Urinary bladder (tissue), 4 donors: ENCODE results near the gene GALNS. TPM values are rescaled to one million over a fixed set of nuclear protein-coding genes. Genes with fewer than 3 reads are reported as not detected.

Source experiments
- DNase-seq: peaks from one replicate; pipeline ENCODE4 v3.0.0-alpha.2; 2015; ENCODE audit errors: extremely low spot score
- H3K27ac ChIP-seq: one replicate; pipeline ENCODE4 v1.5.1; 2013; ENCODE audit warnings: low read depth, mild to moderate bottlenecking, moderate library complexity
- H3K36me3 ChIP-seq: one replicate; pipeline ENCODE4 v1.6.1; 2013; ENCODE audit warnings: mild to moderate bottlenecking, moderate library complexity; ENCODE audit not compliant: insufficient read depth
- H3K4me1 ChIP-seq: one replicate; pipeline ENCODE4 v1.6.1; 2013; ENCODE audit warnings: mild to moderate bottlenecking, moderate library complexity; ENCODE audit not compliant: insufficient read depth
- H3K4me3 ChIP-seq: one replicate; pipeline ENCODE4 v1.5.1; 2013; ENCODE audit warnings: low read depth, low read length
- WGBS: extraction: QIAGEN DNeasy Blood & Tissue Kit; methylation state at CpG from one replicate; pipeline ENCODE4 v1.1.7; 2013; 5-methylcytosine and 5-hydroxymethylcytosine counted together
- polyA plus RNA-seq: library from polyadenylated mRNA; stranded (reverse); fragments of 200-250 nt; gene quantifications from one replicate; pipeline ENCODE4 v1.2.3, GENCODE V29; 2013
- total RNA-seq: library from RNA; depleted of rRNA; stranded (reverse); fragments of >200 nt; gene quantifications from one replicate; pipeline ENCODE4 v1.2.3, GENCODE V29; 2014
- donor health status: healthy with polysubstance abuse.
- donor health status: healthy.

Gene GALNS
- total and polyA plus RNA-seq, 2 donors = 14.6 to 23.0 TPM

- H3K27ac ChIP-seq = no peak overlapping the region
- H3K4me1 ChIP-seq = no peaks in the 10 kb centered on the region
- H3K36me3 ChIP-seq = no peaks in the 10 kb centered on the region
- DNase-seq = no peak
- H3K4me3 ChIP-seq = no peak overlapping the region
- 94% methylated on average over 24 of the region's 24 CpGs for WGBS
Observed at GRCh38 chr16:88822281-88823040, 34.3 kb downstream of the GALNS start.

DNA sequence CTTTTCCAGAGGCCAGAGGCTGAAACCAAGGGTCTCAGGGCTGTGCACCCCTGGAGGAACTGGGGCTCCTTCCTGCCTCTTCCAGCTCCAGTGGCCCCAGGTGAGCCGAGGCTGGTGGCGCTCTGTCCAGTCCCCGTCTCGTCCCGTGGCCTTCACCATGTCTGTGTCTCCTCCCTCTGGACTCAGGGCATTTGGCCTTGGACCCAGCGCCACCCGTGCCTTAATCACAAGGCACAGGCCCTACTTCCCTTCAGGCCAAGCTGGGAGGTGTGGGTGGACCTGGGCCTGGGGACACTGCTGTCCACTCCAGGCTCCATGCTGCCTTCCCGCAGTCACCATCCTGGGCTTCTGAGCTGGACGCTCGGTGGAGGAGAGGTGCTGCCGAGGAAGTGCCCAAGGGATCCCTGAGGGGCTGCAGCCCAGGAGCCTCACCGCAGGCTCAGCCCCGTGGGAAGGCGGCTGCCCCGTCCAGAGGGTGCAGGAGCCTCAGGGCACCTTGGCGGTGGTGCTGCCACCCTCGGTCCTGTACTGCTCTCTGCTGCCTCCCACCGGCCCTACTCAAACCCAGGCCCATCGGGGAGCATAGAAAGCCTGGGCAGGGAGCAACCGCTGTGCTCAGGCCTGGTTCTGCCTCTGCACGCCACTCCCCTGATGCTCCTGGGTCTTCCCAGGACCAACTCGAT lies 35.4 kb downstream of the GALNS start:
- 82% methylated on average over 22 of the region's 22 CpGs for WGBS
- no peaks in the 10 kb centered on the region for H3K36me3 ChIP-seq
- H3K4me1 ChIP-seq = no peaks in the 10 kb centered on the region
- DNase-seq = no peak
- H3K4me3 ChIP-seq = no peak overlapping the region
- H3K27ac ChIP-seq = no peak overlapping the region

DNA sequence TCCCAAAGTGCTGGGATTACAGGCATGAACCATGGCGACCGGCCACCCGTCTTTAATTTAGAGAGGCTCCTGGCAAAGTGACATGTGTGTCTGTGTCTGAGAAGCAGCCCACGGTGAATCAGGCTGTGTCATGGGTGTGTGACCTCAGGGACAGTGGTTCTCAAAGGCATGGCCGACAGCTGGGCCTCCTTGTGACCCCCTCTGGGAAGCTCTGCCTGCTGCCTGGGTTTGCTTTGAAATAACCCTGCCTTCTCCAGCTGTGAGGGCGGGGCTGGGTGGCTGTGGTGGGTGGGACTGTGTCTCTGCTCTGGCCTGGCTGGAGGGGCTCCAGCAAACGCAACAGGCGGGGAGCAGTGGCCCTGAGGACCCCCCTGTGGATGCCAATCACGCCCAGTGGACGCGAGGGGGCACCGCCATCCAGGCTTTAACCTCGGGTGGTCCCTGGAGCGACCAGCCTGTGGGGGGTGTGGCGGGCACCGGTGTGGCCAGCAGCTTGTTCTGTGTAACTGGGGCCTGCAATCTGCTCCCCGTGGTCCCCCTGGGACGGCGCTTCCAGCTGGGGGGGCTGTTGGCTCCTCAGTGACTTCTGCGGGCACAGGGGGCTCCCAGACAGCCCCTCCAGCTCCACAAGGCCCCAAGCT lies 36.2 kb downstream of the GALNS start:
- Histone ChIP-seq H3K4me1 (no peaks in the 10 kb centered on the region), H3K36me3 (no peaks in the 10 kb centered on the region), H3K27ac (no peak overlapping the region), H3K4me3 (no peak overlapping the region)
- 78% methylated on average over 20 of the region's 20 CpGs for WGBS
- no peak for DNase-seq

GRCh38 chr16:88819126-88819525 lies 37.6 kb downstream of the GALNS start:
- Histone ChIP-seq H3K4me1 (no peaks in the 10 kb centered on the region), H3K36me3 (no peaks in the 10 kb centered on the region), H3K27ac (no peak overlapping the region), H3K4me3 (no peak overlapping the region)
- WGBS = 81% methylated on average over 16 of the region's 16 CpGs
- no peak for DNase-seq

- no peaks in the 10 kb centered on the region for H3K36me3 ChIP-seq
- H3K27ac ChIP-seq = no peak overlapping the region
- no peak for DNase-seq
- 64% methylated on average over 18 of the region's 18 CpGs for WGBS
- no peak overlapping the region for H3K4me3 ChIP-seq
- no peaks in the 10 kb centered on the region for H3K4me1 ChIP-seq
Observed at GRCh38 chr16:88818575-88818874, 38.2 kb downstream of the GALNS start.

- whole genome bisulfite sequencing = 78% methylated on average over 40 of the region's 40 CpGs
- H3K4me1 ChIP-seq = no peaks in the 10 kb centered on the region
- no peaks in the 10 kb centered on the region for H3K36me3 ChIP-seq
- DNase-seq = no peak
- no peak overlapping the region for H3K27ac ChIP-seq
- no peak overlapping the region for H3K4me3 ChIP-seq
Observed at GRCh38 chr16:88817785-88818574, 38.8 kb downstream of the GALNS start.

DNA sequence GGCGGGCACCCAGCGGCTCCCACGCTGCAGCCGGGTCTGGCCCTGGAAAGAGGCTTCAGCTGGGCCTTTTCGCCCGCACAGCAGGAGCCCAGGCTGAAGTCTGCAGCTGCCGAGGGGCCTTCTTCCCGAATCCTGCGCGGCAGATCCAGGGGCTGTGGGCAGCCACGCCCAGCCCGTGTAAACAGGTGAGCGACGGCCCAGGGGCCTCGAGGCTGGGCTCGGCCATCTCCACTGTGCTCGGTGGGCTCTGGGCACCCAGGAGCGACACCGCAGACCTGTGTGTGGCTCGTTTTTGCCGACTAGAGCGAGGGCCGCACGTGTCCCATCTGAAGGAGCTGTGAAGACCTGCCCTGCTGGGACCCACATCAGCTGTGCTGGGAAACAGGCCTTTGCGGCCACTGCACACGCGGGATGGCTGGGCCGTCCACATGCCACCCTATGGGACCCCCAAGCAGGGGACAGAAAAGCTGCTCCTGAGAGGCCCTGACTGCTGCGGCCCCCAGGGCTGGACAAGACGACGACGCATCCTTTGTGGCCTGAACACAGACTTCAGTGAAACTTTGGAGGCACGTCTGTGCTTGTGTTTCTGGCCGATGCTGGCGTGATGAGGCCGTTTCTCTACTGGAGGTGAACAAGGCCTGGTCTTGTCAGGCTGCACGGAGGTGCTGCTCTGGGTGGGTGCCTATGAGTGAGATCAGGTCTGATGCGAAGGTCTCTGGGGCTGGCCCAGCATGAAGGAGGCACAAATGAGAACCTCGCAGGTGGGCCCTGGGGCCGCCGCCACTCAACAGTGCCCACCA lies 39.8 kb downstream of the GALNS start:
- 83% methylated on average over 41 of the region's 41 CpGs for WGBS
- Histone ChIP-seq H3K4me1 (no peaks in the 10 kb centered on the region), H3K4me3 (no peak overlapping the region), H3K27ac (no peak overlapping the region), H3K36me3 (no peaks in the 10 kb centered on the region)
- DNase-seq = no peak

DNA sequence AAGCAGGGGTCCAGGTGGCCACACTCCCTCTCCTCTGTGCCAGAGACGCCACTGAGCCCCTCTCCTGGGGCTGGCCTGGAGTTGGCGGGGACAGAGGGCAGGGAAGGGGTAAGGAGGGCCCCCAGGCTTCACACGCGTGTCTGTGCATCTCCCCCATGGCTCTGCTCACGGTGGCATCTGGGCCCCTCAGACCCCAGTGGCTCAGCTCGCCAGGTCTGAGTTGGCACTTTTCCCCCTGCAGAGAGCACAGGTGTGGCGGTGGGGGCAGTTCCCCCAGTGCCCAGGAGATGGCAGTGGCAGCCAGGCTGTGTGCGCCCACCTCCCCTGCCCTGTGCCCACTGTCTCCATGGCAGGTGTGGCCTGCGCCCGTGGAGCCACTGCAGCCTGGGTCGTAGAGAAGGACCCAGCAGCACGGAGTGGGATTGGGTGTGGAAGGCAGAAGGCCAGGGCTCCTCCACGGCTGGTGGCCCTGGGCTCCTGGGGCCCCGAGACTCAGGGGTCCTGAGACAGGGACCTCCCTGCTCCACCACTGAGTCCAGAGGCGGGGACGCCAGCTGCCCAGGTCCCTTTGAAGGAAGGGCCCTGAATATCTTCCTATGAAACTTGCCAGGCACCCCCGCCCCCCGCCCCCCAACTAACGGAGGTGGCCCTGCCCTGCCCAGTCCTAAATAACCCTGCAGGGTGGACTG lies 40.7 kb downstream of the GALNS start:
- no peaks in the 10 kb centered on the region for H3K36me3 ChIP-seq
- H3K27ac ChIP-seq = no peak overlapping the region
- no peak overlapping the region for H3K4me3 ChIP-seq
- DNase-seq = no peak
- 54% methylated on average over 19 of the region's 19 CpGs for WGBS
- H3K4me1 ChIP-seq = no peaks in the 10 kb centered on the region

DNA sequence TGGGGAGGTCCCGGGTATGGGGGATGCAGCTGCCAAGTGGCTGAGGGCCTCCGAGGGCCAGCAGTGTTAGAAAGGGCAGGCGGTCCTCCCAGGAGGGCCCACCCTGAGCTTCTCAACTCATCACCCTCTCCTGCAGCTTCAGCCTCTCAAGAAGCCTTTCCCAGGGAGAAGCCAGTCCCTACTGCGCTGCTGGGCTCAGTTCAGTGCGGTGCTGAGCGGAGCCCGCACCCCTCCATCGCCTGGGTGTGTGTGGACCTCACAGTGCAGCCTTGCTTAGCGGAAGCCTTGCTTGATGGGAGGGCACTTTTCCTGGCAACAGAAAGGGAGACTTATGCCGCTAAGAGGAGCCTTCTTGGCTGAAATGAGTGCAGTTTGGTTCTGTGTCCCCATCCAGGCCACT lies 41.5 kb downstream of the GALNS start:
- Histone ChIP-seq H3K36me3 (no peaks in the 10 kb centered on the region), H3K4me3 (no peak overlapping the region), H3K4me1 (no peaks in the 10 kb centered on the region), H3K27ac (no peak overlapping the region)
- DNase-seq = no peak
- 81% methylated on average over 10 of the region's 10 CpGs for WGBS

DNA sequence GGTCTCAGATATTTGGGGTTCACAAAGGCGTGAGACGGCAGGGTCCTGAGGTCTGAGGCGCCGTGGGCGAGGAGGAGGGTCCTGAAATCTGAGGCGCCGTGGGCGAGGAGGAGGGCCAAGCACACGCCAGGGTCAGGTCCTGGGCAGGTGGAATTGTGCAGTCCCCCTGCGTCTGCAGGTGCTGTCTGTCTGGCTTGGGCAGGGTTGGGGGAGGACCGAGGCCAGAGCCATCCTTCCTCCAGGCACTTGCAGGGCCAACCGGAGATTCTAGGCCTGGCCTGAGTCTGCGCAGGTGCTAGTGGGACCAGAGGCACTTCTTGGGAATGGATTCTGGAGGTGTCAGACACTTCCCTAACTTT lies 42.6 kb downstream of the GALNS start:
- Histone ChIP-seq H3K27ac (no peak overlapping the region), H3K36me3 (no peaks in the 10 kb centered on the region), H3K4me1 (no peaks in the 10 kb centered on the region), H3K4me3 (no peak overlapping the region)
- WGBS = 84% methylated on average over 13 of the region's 13 CpGs
- DNase-seq = no peak

DNA sequence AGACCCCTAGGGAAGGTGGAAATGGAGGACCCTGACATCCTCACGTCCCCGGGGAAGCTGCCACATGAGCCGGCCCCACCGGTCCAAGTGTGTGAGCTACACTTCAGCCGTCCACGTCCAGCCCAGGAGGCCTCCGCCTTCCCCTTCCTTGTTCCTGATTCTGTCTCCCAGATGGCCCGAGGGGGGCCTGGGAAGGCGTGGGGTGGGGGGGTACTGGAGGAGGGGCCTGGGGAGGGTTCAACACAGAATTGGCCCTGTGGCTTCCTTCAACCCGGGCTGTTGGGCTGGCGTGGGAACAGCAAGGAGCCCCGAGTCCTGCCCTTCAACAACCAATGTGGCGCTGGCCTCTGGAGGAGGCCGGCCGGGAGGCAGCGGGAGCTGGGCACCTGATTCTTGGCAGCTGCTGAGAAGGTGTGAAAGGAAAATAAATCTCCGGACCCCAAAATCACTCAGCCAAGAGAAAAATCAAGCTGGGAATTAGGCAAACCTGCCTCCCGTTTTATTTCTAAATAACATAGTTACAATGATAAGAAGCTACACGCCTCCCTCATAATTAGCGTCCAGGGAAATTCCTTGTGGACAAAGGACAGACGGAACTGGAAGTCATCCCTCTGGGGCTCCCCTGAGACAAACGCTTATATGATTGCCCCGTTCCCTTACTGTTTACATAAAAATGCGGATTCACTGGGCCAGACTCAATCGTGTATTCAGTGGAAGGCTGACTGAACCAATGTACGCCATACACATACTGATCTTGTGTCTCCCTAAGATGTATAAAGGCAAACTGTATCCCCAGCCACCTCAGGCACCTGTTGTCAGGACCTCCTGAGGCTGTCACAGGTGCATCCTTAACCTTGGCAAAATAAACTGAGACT lies 43.2 kb downstream of the GALNS start:
- H3K27ac ChIP-seq = no peak overlapping the region
- H3K4me3 ChIP-seq = no peak overlapping the region
- WGBS = 60% methylated on average over 26 of the region's 26 CpGs
- peaks cover 2% of the 10 kb centered on the region for H3K36me3 ChIP-seq
- no peaks in the 10 kb centered on the region for H3K4me1 ChIP-seq
- DNase-seq = no peak
